NCI-H1048 (cell line): ENCODE measurements around the gene KCNK7.
A peak's percentile ranks its signal among the peaks of the same experiment; 100 is the strongest.

Source experiments
- DNase-seq: peaks from one replicate; lab custom pipeline; 2025; lab: John Stamatoyannopoulos, UW

The KCNK7 gene

GRCh38 chr11:65627202-65627601 is 31.6 kb upstream of the KCNK7 start:
- DNase-seq: no peak

- no peak for DNase-seq
Observed at GRCh38 chr11:65625628-65626342, 30.2 kb upstream of the KCNK7 start.

GRCh38 chr11:65624931-65625627 is 29.5 kb upstream of the KCNK7 start:
- DNase-seq: no peak

- no peak for DNase-seq
Observed at GRCh38 chr11:65623852-65624616, 28.4 kb upstream of the KCNK7 start.

GRCh38 chr11:65623177-65623576 is 27.6 kb upstream of the KCNK7 start:
- DNase-seq: no peak

GRCh38 chr11:65622011-65622410 is 26.4 kb upstream of the KCNK7 start:
- DNase-seq: no peak

- DNase-seq: no peak
Observed at GRCh38 chr11:65621460-65621859, 25.9 kb upstream of the KCNK7 start.

- no peak for DNase-seq
Observed at GRCh38 chr11:65620666-65621065, 25.1 kb upstream of the KCNK7 start.

GRCh38 chr11:65619281-65619928 is 23.8 kb upstream of the KCNK7 start:
- DNase-seq: no peak

GRCh38 chr11:65618763-65619162 is 23.2 kb upstream of the KCNK7 start:
- DNase-seq: no peak

GRCh38 chr11:65617990-65618751 is 22.6 kb upstream of the KCNK7 start:
- no peak for DNase-seq

GRCh38 chr11:65617136-65617850 is 21.7 kb upstream of the KCNK7 start:
- no peak for DNase-seq

GRCh38 chr11:65616575-65617001 is 21.0 kb upstream of the KCNK7 start:
- no peak for DNase-seq

- DNase-seq: no peak
Observed at GRCh38 chr11:65615950-65616574, 20.5 kb upstream of the KCNK7 start.

GRCh38 chr11:65615229-65615949 is 19.8 kb upstream of the KCNK7 start, which contains the start of gene PCNX3:
TSS of gene PCNX3 (plus strand) at chr11:65615776. CDS start at chr11:65616312, 536 bp downstream.
- peak; percentile 100 for DNase-seq

- DNase-seq: no peak
Observed at GRCh38 chr11:65613091-65613928, 17.7 kb upstream of the KCNK7 start.

GRCh38 chr11:65612691-65613090 is 17.1 kb upstream of the KCNK7 start:
- DNase-seq: no peak

- no peak for DNase-seq
Observed at GRCh38 chr11:65611758-65612603, 16.4 kb upstream of the KCNK7 start.
